PC-3 (cell line): ENCODE data around the gene FYN. TPM values are rescaled to one million over a fixed set of nuclear protein-coding genes. Genes with fewer than 3 reads are reported as not detected.

ENCODE experiments used
- ATAC-seq: fragments of 200-7000 bp; cut with Tn5 transposase; 2 replicates; pipeline ENCODE4 v1.9.1; 2020; ENCODE audit warnings: mild to moderate bottlenecking, moderate library complexity
- BruUV-seq: library from RNA; stranded (reverse); fragments of 400-500 nt; replicated peaks from 2 replicates; lab custom pipeline; 2021; lab: Mats Ljungman, UMichigan
- CTCF ChIA-PET: fragments of 300-600 bp; sonication (Branson Sonifier 250); formaldehyde crosslinking; loops from one replicate; lab custom pipeline; 2022; ENCODE audit warnings: antibody characterized with exemption; lab: Charles Lee
- POLR2A ChIA-PET: fragments of 300-600 bp; sonication (Branson Sonifier 250); formaldehyde crosslinking; loops from one replicate; lab custom pipeline; 2022; ENCODE audit warnings: antibody characterized with exemption; ENCODE audit not compliant: unreplicated experiment; lab: Charles Lee
- DNase-seq: peaks from one replicate; pipeline ENCODE4 v3.0.0-alpha.2; 2015
- H2AFZ ChIP-seq: fragments of 300-600 bp; sonication (generic); 2 replicates; pipeline ENCODE4 v1.6.0; 2016; ENCODE audit warnings: antibody characterized with exemption, low read length
- H3F3A ChIP-seq: fragments of 300-600 bp; sonication (generic); one replicate; pipeline ENCODE4 v1.6.0; 2017; ENCODE audit warnings: antibody characterized with exemption, low read length, control low read depth, mild to moderate bottlenecking; ENCODE audit not compliant: unreplicated experiment
- H3K27ac ChIP-seq: fragments of 300-600 bp; sonication (generic); 2 replicates; pipeline ENCODE4 v1.5.1; 2016; ENCODE audit warnings: mild to moderate bottlenecking, low read length
- H3K27me3 ChIP-seq: fragments of 300-600 bp; sonication (generic); 2 replicates; pipeline ENCODE4 v1.6.1; 2016; ENCODE audit warnings: low read length, mixed read lengths
- H3K36me3 ChIP-seq: fragments of 300-600 bp; sonication (generic); 2 replicates; pipeline ENCODE4 v1.6.1; 2016; ENCODE audit warnings: low read depth, mixed run types, low read length, mixed read lengths
- H3K4me1 ChIP-seq: fragments of 300-600 bp; sonication (generic); 2 replicates; pipeline ENCODE4 v1.5.1; 2016; ENCODE audit warnings: low read length; ENCODE audit not compliant: insufficient read depth
- H3K4me2 ChIP-seq: fragments of 300-600 bp; sonication (generic); 2 replicates; pipeline ENCODE4 v1.6.0; 2016; ENCODE audit warnings: low read length
- H3K4me3 ChIP-seq: fragments of 300-600 bp; sonication (generic); 2 replicates; pipeline ENCODE4 v1.5.1; 2016; ENCODE audit warnings: mild to moderate bottlenecking, low read length, mixed read lengths
- H3K79me2 ChIP-seq: fragments of 300-600 bp; sonication (generic); 2 replicates; pipeline ENCODE4 v1.6.1; 2017; ENCODE audit warnings: low read length, mixed read lengths
- H3K9ac ChIP-seq: fragments of 300-600 bp; sonication (generic); 2 replicates; pipeline ENCODE4 v1.6.0; 2016; ENCODE audit warnings: mild to moderate bottlenecking, low read length
- H3K9me2 ChIP-seq: fragments of 300-600 bp; sonication (generic); replicated peaks from 2 replicates; pipeline ENCODE4 v1.6.1; 2016; ENCODE audit warnings: mixed run types, low read length, mixed read lengths
- H3K9me3 ChIP-seq: fragments of 300-600 bp; sonication (generic); 2 replicates; pipeline ENCODE4 v1.6.1; 2016; ENCODE audit warnings: low read length, mixed read lengths
- H4K20me1 ChIP-seq: fragments of 300-600 bp; sonication (generic); 2 replicates; pipeline ENCODE4 v1.6.1; 2016; ENCODE audit warnings: low read length, mixed read lengths
- EZH2 ChIP-seq: fragments of 300-600 bp; sonication (generic); IDR thresholded peaks from one replicate; pipeline ENCODE4 v1.6.1; 2017; ENCODE audit warnings: antibody characterized with exemption, mild to moderate bottlenecking, low read length; ENCODE audit not compliant: unreplicated experiment
- EZH2phosphoT487 ChIP-seq: fragments of 300-600 bp; sonication (generic); IDR thresholded peaks from 2 replicates; pipeline ENCODE4 v1.6.1; 2018; ENCODE audit warnings: mild to moderate bottlenecking, antibody characterized with exemption, low read length, borderline replicate concordance
- intact Hi-C: fragments of 100-400 bp; cut with micrococcal nuclease; formaldehyde crosslinking; loops from 2 replicates; pipeline ENCODE4 v1.9.0; 2023
- total RNA-seq: library from RNA; depleted of rRNA; stranded (reverse); fragments of >200 nt; gene quantifications from 2 replicates; pipeline ENCODE4 v1.2.3, GENCODE V29; 2014
- TF ChIP-seq, protein P1 (sequence below): fragments of 300-600 bp; sonication (generic); conservative IDR thresholded peaks from 2 replicates; pipeline ENCODE4 v1.5.1; 2017; ENCODE audit warnings: antibody characterized with exemption, low read depth, mild to moderate bottlenecking, low read length

Gene FYN
- total RNA-seq, 1 experiment from 2014 or later, result 27.6 TPM

DNA sequence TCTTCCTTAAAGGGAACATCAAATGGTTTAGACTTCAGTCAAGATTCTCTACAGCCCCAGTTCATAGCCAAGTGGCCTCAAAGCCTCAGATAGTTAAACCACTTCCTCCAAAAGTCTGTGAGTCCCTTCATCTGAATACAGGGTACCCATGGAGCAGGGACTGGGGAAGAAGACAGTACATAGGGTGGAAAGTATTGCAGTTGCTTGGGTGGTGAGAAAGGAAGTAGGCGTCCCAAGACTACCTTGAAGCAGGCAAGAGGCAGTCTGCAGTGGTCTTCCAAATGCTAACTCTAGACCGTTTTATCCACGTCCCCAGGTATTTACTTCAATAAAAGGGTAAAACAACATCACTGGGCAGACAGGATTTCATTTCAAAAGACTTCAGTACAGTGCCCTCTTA, 2.0 kb downstream of the FYN start:
- POLR2A ChIA-PET, result interaction anchor here (0.5 kb wide), 1 partner anchor 128 kb away, joined by 18 read pairs; no protein-coding TSS in a partner anchor
- Histone ChIP-seq H3K79me2 (peaks cover 33% of the 10 kb centered on the region), H3K4me3 (peak overlapping the region; percentile 71), H3K27ac (peak overlapping the region; percentile 28), H3K36me3 (no peaks in the 10 kb centered on the region), H4K20me1 (0 out of 2 replicates have a peak, but pooled peaks cover 5% of the 10 kb centered on the region), H3K4me1 (peaks cover 18% of the 10 kb centered on the region), H2AFZ (0 out of 2 replicates have a peak overlapping the region, but pooled peaks have one; percentile 8), H3F3A (no peaks in the 10 kb centered on the region), H3K9me2 (no peaks in the 10 kb centered on the region), H3K9ac (0 out of 2 replicates have a peak overlapping the region, but pooled peaks have one; percentile 48), H3K27me3 (no peaks in the 10 kb centered on the region), H3K4me2 (peak overlapping the region; percentile 88), H3K9me3 (no peaks in the 10 kb centered on the region)
- intact Hi-C loops, result loop anchor here (1.0 to 5.0 kb wide), 5 partner anchors 56 to 172 kb away; no protein-coding TSS in a partner anchor
- CTCF ChIA-PET, result interaction anchor here (0.6 kb wide), 1 partner anchor 73 kb away, joined by 3 read pairs; no protein-coding TSS in a partner anchor
- no peak for ATAC-seq
- TF ChIP-seq EZH2 (no peak), EZH2phosphoT487 (no peak)
- TF ChIP-seq, protein P1, sequence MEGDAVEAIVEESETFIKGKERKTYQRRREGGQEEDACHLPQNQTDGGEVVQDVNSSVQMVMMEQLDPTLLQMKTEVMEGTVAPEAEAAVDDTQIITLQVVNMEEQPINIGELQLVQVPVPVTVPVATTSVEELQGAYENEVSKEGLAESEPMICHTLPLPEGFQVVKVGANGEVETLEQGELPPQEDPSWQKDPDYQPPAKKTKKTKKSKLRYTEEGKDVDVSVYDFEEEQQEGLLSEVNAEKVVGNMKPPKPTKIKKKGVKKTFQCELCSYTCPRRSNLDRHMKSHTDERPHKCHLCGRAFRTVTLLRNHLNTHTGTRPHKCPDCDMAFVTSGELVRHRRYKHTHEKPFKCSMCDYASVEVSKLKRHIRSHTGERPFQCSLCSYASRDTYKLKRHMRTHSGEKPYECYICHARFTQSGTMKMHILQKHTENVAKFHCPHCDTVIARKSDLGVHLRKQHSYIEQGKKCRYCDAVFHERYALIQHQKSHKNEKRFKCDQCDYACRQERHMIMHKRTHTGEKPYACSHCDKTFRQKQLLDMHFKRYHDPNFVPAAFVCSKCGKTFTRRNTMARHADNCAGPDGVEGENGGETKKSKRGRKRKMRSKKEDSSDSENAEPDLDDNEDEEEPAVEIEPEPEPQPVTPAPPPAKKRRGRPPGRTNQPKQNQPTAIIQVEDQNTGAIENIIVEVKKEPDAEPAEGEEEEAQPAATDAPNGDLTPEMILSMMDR, result no peak
- no peak for DNase-seq
- BruUV-seq, result no TSS peak

DNA sequence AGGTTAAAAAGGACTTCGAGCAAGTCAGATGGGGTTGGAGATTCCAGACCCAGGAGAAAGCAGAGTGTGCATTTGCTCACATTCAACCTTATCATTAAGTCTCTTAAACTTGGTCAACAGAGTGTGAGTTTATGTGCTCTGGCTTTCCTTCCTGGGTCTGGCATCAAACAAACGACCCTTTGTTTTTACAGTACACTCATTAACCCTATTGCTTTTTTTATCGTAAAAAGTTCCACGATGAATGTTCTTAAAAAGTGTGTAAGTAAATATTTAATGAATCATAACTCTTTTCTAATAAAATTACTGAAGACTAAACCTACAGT, 2.5 kb downstream of the FYN start:
- POLR2A ChIA-PET, result no interaction called here
- no peaks in the 10 kb centered on the region for H3K9me2 ChIP-seq
- H3K27ac ChIP-seq, result peak overlapping the region; percentile 43; the same call in 1 of the 2 replicates
- no peaks in the 10 kb centered on the region for H3K9me3 ChIP-seq
- no TSS peak for BruUV-seq
- H3K4me1 ChIP-seq, result peaks cover 19% of the 10 kb centered on the region
- no peak overlapping the region for H3K9ac ChIP-seq
- TF ChIP-seq EZH2phosphoT487 (no peak), EZH2 (no peak)
- TF ChIP-seq, protein P1, result no peak
- H3K27me3 ChIP-seq, result no peaks in the 10 kb centered on the region
- 0 out of 2 replicates have a peak, but pooled peaks cover 5% of the 10 kb centered on the region for H4K20me1 ChIP-seq
- H2AFZ ChIP-seq, result 0 out of 2 replicates have a peak overlapping the region, but pooled peaks have one; percentile 8
- CTCF ChIA-PET, result no interaction called here
- H3F3A ChIP-seq, result no peaks in the 10 kb centered on the region
- DNase-seq, result peak; percentile 54
- H3K4me3 ChIP-seq, result peak overlapping the region; percentile 71
- intact Hi-C loops, result loop anchor here (1.0 to 5.0 kb wide), 5 partner anchors 57 to 172 kb away; no protein-coding TSS in a partner anchor
- H3K4me2 ChIP-seq, result peak overlapping the region; percentile 88
- peak; percentile 26 for ATAC-seq
- peaks cover 36% of the 10 kb centered on the region for H3K79me2 ChIP-seq
- H3K36me3 ChIP-seq, result no peaks in the 10 kb centered on the region

DNA sequence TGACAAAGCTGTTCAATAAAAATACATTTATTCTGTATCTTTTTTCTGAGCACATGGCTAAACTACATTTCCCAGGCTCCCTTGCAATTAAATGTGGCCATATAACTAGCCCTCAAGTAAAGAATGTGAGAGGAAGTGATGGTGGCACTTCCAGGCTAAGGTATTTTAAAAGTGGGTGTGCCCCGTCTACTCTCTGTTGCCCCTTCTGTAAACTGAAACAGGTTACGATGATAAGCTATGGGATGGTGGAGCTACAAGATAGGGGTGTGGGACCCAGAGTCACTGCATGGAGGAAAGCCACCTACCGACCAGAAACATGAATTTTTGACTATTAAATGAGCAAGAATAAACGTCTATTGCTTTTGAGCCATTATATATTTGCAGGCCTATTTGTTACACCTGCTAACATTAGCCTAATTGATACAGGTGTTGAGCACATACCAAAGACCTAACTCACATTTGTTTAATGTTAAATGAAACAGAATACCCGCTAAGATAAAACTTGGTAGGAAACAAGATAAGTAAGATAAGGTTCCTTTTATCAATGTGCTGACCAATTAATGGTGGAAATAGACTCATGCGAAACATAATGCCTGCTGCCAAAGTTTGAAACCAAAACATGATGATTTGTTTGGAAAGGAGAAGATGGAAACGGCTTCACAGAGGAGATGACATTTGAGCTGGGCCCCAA, 3.1 kb downstream of the FYN start:
- peak overlapping the region; percentile 88 for H3K4me2 ChIP-seq
- H3F3A ChIP-seq, result no peaks in the 10 kb centered on the region
- CTCF ChIA-PET, result no interaction called here
- TF ChIP-seq EZH2phosphoT487 (no peak), EZH2 (no peak)
- TF ChIP-seq, protein P1, result no peak
- no peak overlapping the region for H2AFZ ChIP-seq
- intact Hi-C loops, result loop anchor here (2.0 to 5.0 kb wide), 4 partner anchors 57 to 173 kb away; no protein-coding TSS in a partner anchor
- H3K79me2 ChIP-seq, result peaks cover 36% of the 10 kb centered on the region
- no peak overlapping the region for H3K9ac ChIP-seq
- no peaks in the 10 kb centered on the region for H3K27me3 ChIP-seq
- H3K36me3 ChIP-seq, result no peaks in the 10 kb centered on the region
- no peaks in the 10 kb centered on the region for H3K9me2 ChIP-seq
- BruUV-seq, result no TSS peak
- no peaks in the 10 kb centered on the region for H3K9me3 ChIP-seq
- H3K27ac ChIP-seq, result peak overlapping the region; percentile 43; the same call in 1 of the 2 replicates
- no peak for ATAC-seq
- 0 out of 2 replicates have a peak, but pooled peaks cover 5% of the 10 kb centered on the region for H4K20me1 ChIP-seq
- DNase-seq, result no peak
- H3K4me3 ChIP-seq, result peak overlapping the region; percentile 71
- POLR2A ChIA-PET, result no interaction called here
- peaks cover 24% of the 10 kb centered on the region for H3K4me1 ChIP-seq
